GM12891 (cell line): ENCODE measurements around the gene SOCS1.

ENCODE experiments used
- POLR2A ChIP-seq: IDR thresholded peaks from 2 replicates; pipeline ENCODE4 v1.6.1; 2011; ENCODE audit warnings: low read depth, low read length, control low read depth
- POLR2AphosphoS5 ChIP-seq: IDR thresholded peaks from 2 replicates; pipeline ENCODE4 v1.6.1; 2011; ENCODE audit warnings: low read depth, low read length, control low read depth

DNA sequence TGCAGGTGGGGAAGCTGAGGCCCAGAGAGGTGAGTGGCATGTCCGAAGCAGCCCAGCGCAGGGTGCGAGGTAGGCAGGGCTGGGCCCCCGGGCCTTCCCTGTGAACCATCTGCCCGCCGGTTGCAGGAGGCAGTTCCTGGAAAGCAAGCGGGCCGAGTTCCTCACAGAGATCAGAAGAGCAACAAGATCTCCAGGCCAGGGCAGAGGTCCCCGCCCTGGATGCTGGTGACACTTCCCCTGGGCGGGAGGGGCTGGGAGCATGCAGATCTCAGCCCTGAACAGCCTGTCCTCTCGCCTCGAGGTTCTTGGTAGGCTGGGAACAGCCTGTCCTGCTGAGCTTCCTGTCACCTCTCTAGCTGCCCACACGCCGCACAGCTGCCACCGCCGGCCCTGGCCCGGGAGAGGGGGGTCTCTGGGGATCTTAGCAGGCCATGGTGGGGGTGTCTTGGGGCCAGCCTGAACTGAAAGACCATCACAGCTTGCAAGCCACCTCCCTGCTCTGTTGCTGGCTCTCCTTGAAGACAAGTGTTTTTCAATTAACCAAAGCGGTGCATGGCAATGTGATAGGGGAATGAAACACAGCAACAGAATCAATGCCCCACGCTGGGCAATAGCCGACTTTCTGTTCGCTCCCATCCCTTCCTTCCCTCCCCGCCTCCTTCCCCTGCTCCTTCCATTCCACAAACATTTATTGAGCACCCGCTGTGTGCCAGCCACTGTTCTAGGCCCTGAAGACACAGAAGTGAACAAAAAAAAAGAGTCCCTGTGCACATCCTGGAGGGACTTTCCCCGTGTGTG lies 31.7 kb downstream of the SOCS1 start:
- TF ChIP-seq POLR2AphosphoS5: no peak
- no peak for TF ChIP-seq POLR2A
